ENCODE measurements around the gene MPRIP. TPM values are rescaled to one million over a fixed set of nuclear protein-coding genes. Genes with fewer than 3 reads are reported as not detected.

MPRIP gene
- total and polyA plus RNA-seq, 2 of the 13 experiments (the other 11 are each of a cell fraction or from before 2014, with no cell fraction given) = 50.2 to 52.4 TPM

- TF ChIP-seq ZNF563 (CRISPR knock-in tag; IDR thresholded peaks at IDR 0.05) (no peak), REL (CRISPR knock-in tag; conservative IDR thresholded peaks at IDR 0.05) (peak; percentile 17; the same call in 1 of the 2 replicates), HNF1B (CRISPR knock-in tag; IDR thresholded peaks at IDR 0.05) (no peak), ZNF24 (IDR thresholded peaks at IDR 0.05) (no peak), ZFY (CRISPR knock-in tag; IDR thresholded peaks at IDR 0.05) (peak; percentile 83; the same call in 1 of the 2 replicates), TGIF2 (CRISPR knock-in tag; IDR thresholded peaks at IDR 0.05) (no peak), TCF7 (IDR thresholded peaks at IDR 0.05; ENCODE audit: low read depth) (no peak), DPF2 (CRISPR knock-in tag; IDR thresholded peaks at IDR 0.05; ENCODE audit: borderline replicate concordance, low read depth) (0 out of 2 replicates have a peak, but pooled peaks have one; percentile 18), PRDM10 (CRISPR knock-in tag; IDR thresholded peaks at IDR 0.05; ENCODE audit: low read depth) (no peak), ZNF792 (CRISPR knock-in tag; IDR thresholded peaks at IDR 0.05) (peak; percentile 35; the same call in 1 of the 2 replicates), MAZ (IDR thresholded peaks at IDR 0.05; ENCODE audit: borderline replicate concordance, low read depth, low read length) (0 out of 2 replicates have a peak, but pooled peaks have one; percentile 19), MAZ (CRISPR knock-in tag; IDR thresholded peaks at IDR 0.05; ENCODE audit: low read depth) (no peak), ZSCAN31 (CRISPR knock-in tag; IDR thresholded peaks at IDR 0.05; ENCODE audit: low read depth) (no peak), DZIP1 (CRISPR knock-in tag; IDR thresholded peaks at IDR 0.05) (no peak), BRCA1 (CRISPR knock-in tag; IDR thresholded peaks at IDR 0.05) (no peak), SOX13 (IDR thresholded peaks at IDR 0.05) (no peak), SOX13 (CRISPR knock-in tag; conservative IDR thresholded peaks at IDR 0.05 in 1 of 2, IDR thresholded peaks at IDR 0.05 in 1 of 2) (no peak), ZBTB21 (CRISPR knock-in tag; IDR thresholded peaks at IDR 0.05) (no peak), ATF2 (CRISPR knock-in tag; IDR thresholded peaks at IDR 0.05) (peak; percentile 28; the same call in 1 of the 2 replicates), ZNF850 (CRISPR knock-in tag; conservative IDR thresholded peaks at IDR 0.05) (peak; percentile 92), RBAK (CRISPR knock-in tag; IDR thresholded peaks at IDR 0.05) (no peak)
These were observed 163.3 kb downstream of the MPRIP start (continued) for GRCh38 chr17:17205368-17206123.
